ENCODE results near the gene MAGEB3. TPM values are rescaled to one million over a fixed set of nuclear protein-coding genes. Genes with fewer than 3 reads are reported as not detected.

The MAGEB3 gene
- total and polyA plus RNA-seq, 9 of the 15 experiments (the other 6 are each of a cell fraction or from before 2014, with no cell fraction given) = 0.07 to 0.11 TPM; not detected in 7

- TF ChIP-seq ZNF384 (IDR thresholded peaks at IDR 0.05; ENCODE audit: low read depth, low read length) (no peak), PHF21A (IDR thresholded peaks at IDR 0.05; ENCODE audit: borderline replicate concordance, low read depth) (no peak), GTF2F1 (IDR thresholded peaks at IDR 0.05; ENCODE audit: low read depth, low read length) (no peak), CBX8 (IDR thresholded peaks at IDR 0.05; ENCODE audit: borderline replicate concordance, extremely low read depth, low read depth, low read length, poor library complexity, severe bottlenecking) (no peak), DNMT1 (IDR thresholded peaks at IDR 0.05) (no peak), MAX (CRISPR knock-in tag; IDR thresholded peaks at IDR 0.05) (no peak), PTBP1 (IDR thresholded peaks at IDR 0.05; ENCODE audit: low read depth, low read length) (no peak), THRA (IDR thresholded peaks at IDR 0.05) (no peak)
These were observed 11.4 kb downstream of the MAGEB3 start, which contains the start of gene MAGEB4 (continued) for GRCh38 chrX:30241724-30242415.
